Measurements from ENCODE around the gene MGRN1.

Gene MGRN1

DNA sequence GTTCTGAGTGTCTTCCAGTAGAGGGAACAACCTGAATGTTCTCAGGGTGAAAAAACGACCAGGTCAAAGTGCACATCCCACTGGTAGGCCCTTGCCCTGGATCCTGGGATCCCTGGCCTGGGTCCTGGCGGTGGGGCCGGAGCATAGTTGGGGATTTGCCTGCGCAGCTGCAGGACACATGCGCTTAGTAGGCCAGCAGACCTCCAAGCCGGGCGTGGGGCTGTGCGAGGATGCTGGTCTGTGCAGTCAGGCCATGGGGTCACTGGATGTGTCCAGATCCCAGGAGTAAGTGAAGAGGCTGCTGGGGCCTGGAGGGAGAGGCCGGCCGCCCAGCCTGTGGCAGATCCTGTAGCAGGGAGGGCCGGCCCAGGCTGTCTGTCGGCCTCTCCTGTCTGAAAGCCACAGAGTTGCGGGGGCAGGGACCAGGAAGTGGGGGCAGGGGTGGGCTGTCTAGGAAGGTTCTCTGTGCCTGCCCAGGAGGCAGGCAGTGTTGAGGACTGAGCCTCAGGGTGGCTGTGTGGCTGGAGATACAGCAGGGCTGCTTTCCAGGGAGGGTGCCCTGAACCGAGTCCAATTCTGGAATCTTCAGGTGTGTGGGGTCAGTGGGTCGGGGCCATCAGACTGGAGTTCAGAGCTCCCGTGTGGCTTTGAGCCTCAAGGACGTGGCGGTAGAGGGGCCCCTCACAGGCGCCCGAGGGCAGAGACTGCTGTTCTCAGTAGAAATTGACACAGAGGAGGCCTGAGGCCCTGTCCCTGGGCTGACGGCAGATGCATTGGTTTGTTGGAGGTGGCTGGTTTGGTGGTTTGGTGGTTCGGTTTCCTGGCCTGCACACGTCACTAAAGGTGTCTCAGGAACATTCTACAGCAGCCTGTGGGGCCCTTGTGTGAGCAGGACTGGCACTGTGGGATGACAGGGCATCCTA is 51.5 kb downstream of the MGRN1 start:
- DNase-seq (ENCODE audit: low spot score): no peak
- TF ChIP-seq, protein P1, sequence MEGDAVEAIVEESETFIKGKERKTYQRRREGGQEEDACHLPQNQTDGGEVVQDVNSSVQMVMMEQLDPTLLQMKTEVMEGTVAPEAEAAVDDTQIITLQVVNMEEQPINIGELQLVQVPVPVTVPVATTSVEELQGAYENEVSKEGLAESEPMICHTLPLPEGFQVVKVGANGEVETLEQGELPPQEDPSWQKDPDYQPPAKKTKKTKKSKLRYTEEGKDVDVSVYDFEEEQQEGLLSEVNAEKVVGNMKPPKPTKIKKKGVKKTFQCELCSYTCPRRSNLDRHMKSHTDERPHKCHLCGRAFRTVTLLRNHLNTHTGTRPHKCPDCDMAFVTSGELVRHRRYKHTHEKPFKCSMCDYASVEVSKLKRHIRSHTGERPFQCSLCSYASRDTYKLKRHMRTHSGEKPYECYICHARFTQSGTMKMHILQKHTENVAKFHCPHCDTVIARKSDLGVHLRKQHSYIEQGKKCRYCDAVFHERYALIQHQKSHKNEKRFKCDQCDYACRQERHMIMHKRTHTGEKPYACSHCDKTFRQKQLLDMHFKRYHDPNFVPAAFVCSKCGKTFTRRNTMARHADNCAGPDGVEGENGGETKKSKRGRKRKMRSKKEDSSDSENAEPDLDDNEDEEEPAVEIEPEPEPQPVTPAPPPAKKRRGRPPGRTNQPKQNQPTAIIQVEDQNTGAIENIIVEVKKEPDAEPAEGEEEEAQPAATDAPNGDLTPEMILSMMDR (IDR thresholded peaks at IDR 0.05; ENCODE audit: extremely low read depth, missing control alignments): no peak

DNA sequence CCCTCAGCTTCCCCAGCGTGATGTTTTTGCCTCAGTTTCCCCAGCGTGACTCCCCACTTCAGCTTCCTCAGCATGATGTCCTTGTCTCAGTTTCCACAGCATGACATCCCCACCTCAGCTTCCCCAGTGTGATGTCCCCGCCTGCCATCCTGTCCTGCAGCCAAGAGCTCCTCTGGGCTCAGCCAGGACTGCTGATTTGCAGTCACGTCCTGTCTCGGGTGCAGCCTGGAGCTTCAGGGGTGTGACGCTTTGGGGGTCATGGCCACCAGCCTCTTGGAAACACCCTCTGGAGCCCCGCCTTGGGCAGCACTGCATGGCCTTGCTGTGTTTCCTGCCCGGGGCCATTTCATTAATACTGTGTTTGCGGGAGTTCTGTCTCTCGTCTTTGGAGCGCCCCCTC is 52.2 kb downstream of the MGRN1 start:
- DNase-seq (ENCODE audit: low spot score): no peak
- TF ChIP-seq, protein P1 (IDR thresholded peaks at IDR 0.05; ENCODE audit: extremely low read depth, missing control alignments): no peak

DNA sequence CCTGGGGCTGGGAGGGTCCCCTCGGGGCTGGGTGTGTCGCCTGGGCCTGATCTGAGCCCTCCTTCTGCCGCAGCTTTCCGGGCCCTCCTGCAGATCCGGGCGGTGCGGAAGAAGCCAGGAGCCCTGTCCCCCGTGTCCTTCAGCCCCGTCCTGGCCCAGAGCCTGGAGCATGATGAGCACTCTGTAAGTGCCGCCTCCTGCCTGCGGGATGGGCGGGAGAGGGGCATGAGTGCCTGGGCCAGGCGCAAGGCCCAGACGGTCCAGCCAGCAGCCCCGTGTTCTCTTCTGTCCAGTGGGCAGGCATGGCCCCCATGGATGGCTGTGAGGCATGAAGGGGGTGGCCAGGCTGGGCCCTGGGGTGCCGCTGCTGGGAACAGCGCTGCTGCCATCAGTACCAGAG is 52.8 kb downstream of the MGRN1 start:
- no peak for DNase-seq (ENCODE audit: low spot score)
- TF ChIP-seq, protein P1 (IDR thresholded peaks at IDR 0.05; ENCODE audit: extremely low read depth, missing control alignments): no peak

DNA sequence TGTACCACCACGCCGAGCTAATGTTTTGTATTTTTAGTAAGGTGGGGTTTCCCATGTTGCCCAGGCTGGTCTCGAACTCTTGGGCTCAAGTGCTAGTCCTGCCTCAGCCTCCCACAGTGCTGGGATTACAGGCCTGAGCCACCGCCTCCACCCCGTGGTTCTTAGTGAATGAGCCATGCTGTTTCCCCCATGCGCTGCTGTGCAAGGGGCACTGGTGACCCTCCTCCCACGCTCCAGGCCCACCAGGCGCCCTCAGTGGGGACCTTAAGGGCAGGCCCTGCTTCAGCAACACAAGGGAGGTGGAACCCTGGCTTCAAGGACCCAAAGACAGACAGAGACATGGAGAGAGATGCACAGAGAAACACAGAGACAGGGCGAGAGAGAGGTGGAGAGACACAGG is 53.4 kb downstream of the MGRN1 start:
- no peak for DNase-seq (ENCODE audit: low spot score)
- TF ChIP-seq, protein P1 (IDR thresholded peaks at IDR 0.05; ENCODE audit: extremely low read depth, missing control alignments): no peak

DNA sequence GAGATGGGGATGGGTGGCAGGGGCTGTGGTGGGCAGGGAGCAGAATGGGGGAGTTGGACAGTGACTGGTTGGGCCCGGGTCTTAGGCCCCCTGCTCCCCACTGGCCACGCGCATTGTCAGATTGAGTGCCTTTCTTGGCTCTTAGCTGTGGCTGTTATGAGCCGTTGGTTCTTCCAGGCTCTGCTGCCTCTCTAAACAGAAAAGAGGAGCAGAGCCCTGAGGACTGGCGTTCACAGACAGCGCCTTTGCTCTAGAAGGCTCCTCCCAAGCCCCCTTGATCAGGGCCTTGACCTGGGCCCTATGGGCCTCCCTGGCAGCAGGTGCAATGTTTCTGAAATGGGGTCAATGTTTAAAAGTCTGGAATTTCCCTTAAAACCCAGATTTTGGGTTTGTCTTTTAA is 54.0 kb downstream of the MGRN1 start:
- no peak for DNase-seq (ENCODE audit: low spot score)

DNA sequence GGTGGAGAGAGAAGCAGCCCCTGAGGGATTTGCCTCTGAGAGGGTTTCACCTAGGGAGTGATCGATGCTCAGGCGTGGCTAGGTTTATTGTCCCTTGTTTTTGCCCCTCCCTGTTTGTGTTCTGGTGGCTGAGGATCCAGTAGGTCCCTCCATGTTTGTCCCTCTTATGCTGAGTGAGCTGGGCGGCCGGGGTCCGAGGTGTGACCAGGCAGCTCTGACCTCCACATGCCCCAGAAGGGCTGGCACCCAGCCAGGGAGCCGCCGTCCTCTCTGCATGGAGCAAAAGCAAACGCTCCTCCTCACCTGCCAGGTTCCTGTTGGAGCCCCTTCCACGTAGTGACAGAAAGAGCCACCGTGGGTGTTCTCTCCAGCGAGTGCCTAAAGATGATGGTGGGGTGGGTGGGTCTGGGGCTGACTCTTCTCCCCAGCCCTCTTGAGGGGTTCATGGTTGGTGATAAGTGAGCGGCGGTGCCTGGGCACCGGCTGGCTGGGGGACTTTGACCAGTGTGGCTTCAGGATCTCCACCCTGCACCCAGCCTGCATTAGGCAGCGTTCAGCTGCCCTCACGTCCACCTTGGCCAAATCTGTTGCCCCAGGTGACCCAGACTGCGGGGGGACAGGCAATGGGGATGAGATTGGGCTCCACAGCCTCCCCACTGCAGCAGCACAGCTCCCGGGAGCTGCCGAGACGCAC is 54.7 kb downstream of the MGRN1 start:
- DNase-seq (ENCODE audit: low spot score): no peak
- TF ChIP-seq, protein P1 (IDR thresholded peaks at IDR 0.05; ENCODE audit: extremely low read depth, missing control alignments): no peak

More for the DNA sequence above, 54.0 kb downstream of the MGRN1 start:
- TF ChIP-seq, protein P1 (IDR thresholded peaks at IDR 0.05; ENCODE audit: extremely low read depth, missing control alignments): no peak

All from GM20000 (cell line).